Midbrain (tissue), 1 donor: ENCODE results near the gene TFAP2C.

Experiments used
- DNase-seq: peaks from one replicate; lab custom pipeline; 2025; lab: John Stamatoyannopoulos, UW

Gene TFAP2C

GRCh38 chr20:56628873-56629463 lies at the start of gene TFAP2C:
TSS of gene TFAP2C (plus strand) at chr20:56629306. CDS start at chr20:56629545, 239 bp downstream.
- no peak for DNase-seq

DNA sequence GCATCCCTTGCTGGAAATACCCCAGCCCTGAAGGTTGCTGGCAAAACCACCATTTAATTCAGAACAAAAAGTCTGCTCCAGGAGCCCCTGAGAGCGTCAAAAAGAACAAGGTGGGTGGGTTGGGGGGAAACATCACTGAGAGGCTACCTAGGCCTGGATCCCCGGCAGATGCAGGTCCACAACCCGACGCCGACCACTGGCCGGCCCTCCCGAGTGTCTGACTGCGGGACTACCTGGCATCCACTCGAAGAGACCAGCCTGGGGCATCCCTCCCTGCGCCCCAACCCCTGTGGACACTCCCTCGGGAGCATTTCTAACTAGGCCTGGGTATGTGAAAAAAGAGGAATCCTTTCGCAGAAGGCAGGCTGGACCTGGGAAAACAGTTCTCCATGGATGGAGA lies 48.9 kb upstream of the TFAP2C start:
- no peak for DNase-seq

- no peak for DNase-seq
These were observed 47.4 kb upstream of the TFAP2C start for GRCh38 chr20:56581701-56582100.

DNA sequence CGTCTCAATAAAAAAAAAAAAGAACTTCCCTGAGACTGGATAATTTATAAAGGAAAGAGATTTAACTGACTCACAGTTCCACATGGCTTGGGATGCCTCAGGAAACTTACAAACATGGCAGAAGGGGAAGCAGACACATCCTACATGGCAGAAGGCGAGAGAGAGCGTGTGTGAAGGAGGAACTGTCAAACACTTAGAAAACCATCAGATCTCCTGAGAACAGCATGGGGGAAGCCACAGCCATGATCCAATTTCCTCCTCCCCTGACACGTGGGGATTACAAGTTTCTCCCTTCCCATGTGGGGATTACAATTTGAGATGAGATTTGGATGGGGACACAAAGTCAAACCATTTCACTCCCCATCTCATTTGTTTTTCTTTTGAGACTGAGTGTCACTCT lies 46.6 kb upstream of the TFAP2C start:
- no peak for DNase-seq

GRCh38 chr20:56584916-56585315 lies 44.2 kb upstream of the TFAP2C start:
- no peak for DNase-seq

GRCh38 chr20:56587307-56588041 lies 41.6 kb upstream of the TFAP2C start:
- DNase-seq: no peak

GRCh38 chr20:56588996-56589395 lies 40.1 kb upstream of the TFAP2C start:
- no peak for DNase-seq

DNA sequence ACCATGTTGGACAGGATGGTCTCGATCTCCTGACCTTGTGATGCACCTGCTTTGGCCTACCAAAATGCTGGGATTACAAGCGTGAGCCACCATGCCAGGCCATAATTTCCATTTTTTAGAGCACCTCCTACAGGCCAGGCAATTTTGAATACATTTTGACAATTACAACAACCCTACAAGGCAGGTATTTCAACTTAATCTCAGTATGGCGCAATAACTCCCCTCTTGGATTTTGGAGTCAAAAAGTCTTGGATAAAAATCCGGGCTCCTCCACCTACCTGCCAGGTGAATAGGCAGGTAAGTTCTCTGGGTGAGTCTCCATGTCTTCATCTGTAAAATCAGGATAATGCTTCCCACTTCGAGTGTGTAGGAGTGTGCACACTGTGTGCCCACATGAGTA lies 39.5 kb upstream of the TFAP2C start:
- DNase-seq: no peak

- no peak for DNase-seq
These were observed 38.2 kb upstream of the TFAP2C start for GRCh38 chr20:56590888-56591287.

DNA sequence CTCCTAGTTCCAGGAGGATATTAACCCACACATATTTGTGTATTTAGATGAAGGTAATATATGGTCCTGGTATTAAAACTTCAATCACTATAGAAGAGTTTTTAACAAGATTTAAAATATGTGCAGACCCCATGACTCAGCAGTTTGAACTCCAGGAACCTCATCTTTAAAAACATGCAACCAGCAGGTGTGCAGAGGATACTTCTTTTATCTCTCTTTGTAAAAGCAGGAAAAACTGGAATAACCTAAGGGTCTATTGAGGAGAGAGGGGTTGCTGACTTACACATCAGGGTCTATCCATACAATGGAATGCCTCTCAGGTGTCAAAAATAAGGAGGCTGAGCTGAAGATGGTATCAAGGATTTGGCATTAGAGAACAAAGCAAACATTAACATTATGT lies 36.9 kb upstream of the TFAP2C start:
- DNase-seq: no peak

- DNase-seq: no peak
These were observed 36.3 kb upstream of the TFAP2C start for GRCh38 chr20:56592817-56593216.

GRCh38 chr20:56595746-56596475 lies 33.2 kb upstream of the TFAP2C start:
- no peak for DNase-seq

DNA sequence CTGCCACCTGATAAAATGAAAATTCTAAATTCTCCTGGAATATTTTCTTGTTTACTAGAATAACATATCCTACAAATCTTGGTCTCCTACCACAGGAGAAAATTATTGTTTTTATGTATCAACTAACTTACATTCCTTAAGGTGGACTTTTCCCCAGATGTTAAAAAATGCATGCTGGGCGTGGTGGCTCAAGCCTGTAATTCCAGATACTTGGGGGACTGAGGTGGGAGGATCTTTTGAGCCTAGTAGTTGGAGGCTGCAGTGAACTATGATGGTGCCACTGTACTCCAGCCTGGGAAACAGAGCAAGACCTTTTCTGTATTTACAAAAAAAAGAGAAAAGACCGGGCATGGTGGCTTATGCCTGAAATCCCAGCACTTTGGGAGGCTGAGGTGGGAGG lies 27.9 kb upstream of the TFAP2C start:
- DNase-seq: no peak

DNA sequence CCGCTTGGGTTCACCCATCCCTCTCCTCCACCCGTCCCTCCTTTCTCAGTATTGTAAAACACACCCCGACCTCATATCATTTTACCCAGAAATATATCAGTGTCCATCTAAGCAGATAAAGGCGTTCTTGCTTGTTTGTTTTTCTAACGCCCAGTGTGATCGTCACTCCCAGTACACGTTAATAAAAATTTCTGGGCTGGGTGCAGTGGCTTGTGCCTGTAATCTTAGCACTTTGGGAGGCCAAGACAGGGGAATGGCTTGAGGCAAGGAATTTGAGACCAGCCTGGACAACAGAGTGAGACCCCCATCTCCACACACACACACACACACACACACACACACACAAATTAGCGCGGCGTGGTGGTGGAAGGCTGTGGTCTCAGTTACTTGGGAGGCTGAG lies 24.4 kb upstream of the TFAP2C start:
- no peak for DNase-seq

DNA sequence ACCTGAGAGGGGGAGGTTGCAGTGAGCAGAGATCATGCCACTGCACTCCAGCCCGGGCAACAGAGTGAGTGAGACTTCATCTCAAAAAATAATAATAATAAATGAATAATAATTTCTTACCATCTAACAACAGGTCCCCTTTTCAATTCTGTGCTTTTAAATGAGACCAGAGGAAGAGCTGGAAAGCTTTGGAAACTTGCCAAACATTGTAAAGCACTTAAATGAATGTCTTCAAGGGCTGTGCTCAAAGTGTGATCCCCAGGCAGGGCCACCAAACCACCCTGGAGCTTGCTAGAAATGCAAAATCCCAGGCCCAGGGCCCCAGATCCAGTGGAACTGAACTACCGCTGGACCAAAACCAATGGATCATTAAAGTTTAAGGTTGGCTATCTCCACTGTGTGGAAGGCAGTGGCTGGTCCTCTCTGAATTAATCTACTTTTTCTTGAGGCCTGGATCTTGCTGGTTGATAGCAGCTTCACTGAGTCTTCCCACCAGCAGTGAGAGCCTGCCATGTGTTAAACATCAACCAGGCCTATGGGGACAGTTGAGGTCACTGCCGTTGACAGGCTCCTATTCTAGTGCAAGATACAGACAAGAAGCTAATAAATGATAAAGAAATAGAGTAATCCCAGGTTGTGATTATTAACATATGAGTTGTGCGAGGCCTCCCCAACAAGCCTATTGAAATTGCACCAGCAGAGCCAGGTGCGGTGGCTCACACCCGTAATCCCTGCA lies 23.7 kb upstream of the TFAP2C start:
- no peak for DNase-seq

GRCh38 chr20:56606174-56606945 lies 22.7 kb upstream of the TFAP2C start:
- DNase-seq: no peak

DNA sequence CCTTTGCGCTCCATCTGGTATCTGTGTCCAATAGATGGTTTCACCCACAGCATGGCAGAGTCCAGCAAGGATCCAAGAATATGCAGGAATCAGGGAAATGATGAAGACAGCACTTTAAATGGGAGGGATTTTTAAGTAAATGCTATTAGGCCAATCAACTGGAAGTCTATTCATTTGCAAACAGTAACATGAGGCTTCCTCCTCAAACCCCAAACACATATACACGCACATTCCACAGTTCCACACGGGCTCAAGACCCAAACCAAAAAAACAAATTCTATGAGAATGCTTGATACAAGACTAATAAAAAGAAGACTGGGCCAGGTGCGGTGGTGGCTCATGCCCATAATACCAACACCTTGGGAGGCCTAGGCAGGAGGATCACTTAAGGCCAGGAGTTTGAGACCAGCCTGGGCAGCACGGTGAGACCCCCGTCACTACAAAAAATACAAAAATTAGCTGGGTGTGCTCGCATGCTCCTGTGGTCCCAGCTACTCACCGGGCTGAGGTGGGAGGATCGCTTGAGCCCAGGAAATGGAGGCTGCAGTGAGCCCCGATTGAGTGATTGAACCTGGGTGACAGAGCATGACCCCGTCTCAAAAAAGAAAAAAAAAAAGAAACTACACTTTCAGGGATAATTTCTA lies 21.9 kb upstream of the TFAP2C start:
- no peak for DNase-seq

- DNase-seq: no peak
These were observed 20.7 kb upstream of the TFAP2C start for GRCh38 chr20:56608376-56608775.

GRCh38 chr20:56609321-56609720 lies 19.8 kb upstream of the TFAP2C start:
- no peak for DNase-seq

- DNase-seq: no peak
These were observed 19.0 kb upstream of the TFAP2C start for GRCh38 chr20:56610098-56610497.

DNA sequence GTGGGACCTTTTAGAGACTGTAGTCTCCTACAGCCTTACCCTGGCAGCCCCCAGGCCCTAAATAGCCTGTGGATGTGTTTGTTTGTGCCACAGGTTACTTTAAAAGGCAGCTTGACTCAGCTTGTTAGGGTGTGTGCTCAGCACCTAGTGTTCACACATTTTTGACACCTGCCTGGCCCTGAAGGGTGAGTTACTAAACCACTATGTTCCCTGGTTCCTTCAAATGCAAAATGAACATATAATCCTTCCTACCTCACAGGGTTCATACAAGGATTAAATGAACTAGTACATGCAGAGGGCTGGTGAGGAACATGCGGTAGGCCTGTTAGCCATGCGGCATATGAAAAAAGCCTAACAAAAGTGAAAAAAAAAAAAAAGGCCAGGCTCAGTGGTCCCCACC lies 14.9 kb upstream of the TFAP2C start:
- DNase-seq: no peak
